ENCODE measurements around the gene PRELP.

The PRELP gene

DNA sequence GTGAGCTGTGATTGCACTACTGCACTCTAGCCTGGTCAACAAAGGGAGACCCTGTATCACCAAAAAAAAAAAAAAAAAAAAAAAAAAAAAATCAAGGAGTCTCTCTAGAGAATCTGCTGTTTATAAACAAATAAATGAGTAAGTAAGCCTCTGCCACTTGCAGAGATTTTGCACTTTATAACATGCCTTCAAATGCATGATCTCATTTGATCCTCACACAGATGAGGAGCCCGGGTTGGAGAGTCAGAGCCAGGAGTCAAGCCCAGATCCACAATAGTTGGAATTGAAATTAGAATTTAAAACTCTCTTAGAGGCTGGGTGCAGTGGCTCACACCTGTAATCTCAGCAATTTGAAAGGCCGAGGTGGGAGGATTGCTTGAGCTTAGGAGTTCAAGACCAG, 4.0 kb downstream of the PRELP start:
- DNase-seq, result peak; percentile 25

DNA sequence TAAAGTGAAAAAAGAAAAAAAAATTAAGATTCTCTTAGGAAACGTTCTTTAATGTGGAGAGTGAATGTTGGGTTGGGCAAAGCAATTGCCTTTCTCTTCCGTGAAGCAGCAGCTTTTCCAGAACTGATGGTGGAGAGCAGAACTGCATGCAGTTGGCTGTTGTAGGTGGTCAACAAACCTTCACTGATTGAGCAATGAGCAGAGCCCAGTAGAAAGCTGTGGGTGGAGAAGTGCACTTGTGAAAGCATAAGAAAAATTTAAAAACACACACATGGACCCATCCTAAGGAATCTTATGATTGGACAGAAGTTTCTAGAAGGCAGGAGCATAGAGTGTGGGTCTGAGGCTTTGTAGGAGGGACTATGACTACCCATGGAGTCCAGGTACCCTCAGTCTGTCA, 4.5 kb downstream of the PRELP start:
- peak; percentile 63 for DNase-seq

DNA sequence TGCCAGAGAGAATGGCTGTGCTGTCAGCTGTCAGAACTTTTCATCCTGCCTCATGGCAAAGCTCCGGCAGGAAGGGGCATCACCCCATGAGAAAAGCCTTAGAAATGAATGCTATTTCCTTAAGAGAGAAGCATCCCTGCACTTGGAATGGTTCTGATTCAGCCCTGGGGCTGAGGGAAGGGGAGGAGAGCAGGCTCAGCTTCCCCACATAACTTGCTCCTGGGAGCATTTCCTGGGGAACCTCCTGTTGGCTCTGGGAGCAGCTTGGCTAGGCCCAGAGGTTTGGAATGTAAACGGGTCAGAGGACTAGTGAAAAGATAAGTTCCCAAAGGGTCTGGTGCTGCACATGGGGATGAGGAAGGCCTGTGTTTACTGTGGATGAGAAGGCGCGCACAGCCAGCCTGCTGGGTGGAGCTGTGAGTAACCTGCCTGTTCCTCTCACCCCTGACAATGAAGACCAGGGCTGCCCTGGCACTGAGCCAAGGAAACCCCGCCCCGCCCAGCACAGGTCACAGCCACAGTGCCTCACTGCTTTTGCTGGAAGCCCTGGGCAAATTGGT, 5.0 kb downstream of the PRELP start:
- peak; percentile 97 for DNase-seq

DNA sequence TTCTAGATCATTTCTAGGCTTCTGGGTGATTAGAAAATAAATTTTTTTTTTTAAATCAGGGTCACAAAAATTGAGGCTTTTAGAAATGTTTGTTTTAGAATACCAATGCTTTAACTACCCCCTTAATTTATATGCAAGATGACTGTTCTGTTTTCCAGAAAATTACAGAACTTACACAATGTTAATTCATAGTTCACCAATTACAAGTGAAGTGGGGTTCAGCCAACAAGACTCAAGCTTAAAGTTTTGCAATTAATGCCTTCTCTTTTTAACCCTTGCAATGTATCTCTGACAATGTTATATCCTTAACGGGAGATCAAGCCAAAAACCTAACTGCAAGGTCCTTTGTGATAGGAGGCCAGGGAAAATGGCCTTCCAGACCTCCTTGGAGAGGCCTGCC, 5.6 kb downstream of the PRELP start:
- DNase-seq, result no peak

DNA sequence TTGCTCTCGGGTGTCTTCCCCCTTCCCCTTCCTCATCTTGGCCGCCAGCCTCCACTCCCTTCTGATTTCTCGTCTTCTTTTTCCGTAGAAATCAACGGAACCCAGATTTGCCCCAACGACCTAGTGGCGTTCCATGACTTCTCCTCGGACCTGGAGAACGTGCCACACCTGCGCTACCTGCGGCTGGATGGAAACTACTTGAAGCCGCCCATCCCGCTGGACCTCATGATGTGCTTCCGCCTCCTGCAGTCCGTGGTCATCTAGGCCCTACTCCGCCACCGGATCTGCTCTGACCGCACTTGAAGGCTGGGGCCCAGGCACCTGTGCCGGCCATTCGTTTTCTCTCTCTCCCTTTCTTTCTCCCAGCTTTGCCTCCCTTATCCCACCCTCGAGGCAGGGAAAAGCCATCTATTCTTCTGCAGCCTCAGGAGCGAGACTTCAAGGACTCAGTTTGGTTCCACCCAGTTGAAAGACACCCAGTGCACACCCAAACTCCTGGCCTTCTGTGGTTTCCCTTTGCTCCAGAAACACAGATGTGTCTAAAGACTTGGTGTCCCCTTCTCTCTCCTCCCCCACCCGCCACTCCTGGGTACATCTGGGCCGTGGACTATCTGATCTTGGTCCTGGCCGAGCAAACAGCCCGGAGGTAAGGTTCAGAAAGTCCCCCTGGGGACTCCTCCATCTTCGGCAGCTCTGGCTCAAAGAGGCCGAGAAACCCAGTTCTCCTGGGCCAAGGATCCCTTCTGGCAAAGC, 11.2 kb downstream of the PRELP start:
- no peak for DNase-seq

DNA sequence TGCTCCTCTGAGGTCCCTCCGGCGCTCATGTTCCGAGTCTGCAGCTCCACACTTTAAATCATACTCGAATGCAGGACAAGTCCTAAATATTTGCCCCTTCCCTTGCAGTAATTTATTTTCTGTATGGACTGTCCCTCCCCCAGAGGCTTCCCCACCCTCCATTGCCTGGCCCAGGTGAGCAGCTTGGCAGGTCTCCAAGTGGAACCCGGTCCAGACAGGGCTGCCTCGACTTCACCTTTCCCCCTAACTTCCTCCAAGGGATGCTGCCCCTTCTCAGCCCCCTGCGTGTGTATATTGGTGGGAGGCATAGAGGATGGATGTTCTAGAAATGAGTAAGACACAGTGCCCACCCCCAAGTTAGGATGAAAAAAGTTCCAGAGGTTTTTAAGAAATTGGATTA, 12.9 kb downstream of the PRELP start:
- DNase-seq, result no peak

DNA sequence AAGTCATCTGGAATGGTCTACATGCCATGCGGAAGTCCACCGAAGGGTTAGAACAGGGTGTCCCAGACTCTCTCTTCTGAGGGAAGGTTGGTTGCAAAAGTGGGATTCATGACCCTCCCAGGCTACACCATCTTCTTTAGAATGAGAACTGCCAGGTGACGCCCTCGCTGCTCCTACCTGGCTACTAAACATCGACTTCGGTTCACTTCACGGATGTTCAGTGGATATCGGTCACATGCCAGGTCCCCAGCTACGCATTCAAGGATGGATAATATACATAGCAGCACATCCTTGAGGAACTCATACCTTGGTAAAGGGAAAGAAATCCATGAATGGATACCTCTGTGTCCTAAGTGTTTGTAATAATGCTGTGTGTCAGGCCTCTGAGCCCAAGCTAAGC, 15.0 kb downstream of the PRELP start:
- no peak for DNase-seq

DNA sequence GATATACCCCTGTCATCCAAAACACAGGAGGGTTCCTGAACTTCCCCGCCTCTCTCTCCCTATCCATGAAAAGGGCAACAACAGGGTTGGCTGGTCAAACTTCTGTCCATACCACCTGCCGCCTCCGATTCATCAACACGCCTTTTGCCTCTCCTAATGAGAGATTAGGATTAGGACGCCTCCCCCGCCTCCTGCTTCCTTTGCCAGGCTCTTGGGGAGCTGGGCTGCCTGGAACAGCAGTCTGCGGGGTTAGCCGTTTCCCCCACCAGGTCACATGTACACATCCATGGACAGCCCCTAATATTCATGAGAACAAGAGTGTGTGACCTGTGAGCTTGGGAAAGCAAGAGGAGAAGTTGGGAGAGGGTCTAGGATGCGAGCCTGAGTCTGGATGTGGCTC, 16.1 kb downstream of the PRELP start:
- no peak for DNase-seq

DNA sequence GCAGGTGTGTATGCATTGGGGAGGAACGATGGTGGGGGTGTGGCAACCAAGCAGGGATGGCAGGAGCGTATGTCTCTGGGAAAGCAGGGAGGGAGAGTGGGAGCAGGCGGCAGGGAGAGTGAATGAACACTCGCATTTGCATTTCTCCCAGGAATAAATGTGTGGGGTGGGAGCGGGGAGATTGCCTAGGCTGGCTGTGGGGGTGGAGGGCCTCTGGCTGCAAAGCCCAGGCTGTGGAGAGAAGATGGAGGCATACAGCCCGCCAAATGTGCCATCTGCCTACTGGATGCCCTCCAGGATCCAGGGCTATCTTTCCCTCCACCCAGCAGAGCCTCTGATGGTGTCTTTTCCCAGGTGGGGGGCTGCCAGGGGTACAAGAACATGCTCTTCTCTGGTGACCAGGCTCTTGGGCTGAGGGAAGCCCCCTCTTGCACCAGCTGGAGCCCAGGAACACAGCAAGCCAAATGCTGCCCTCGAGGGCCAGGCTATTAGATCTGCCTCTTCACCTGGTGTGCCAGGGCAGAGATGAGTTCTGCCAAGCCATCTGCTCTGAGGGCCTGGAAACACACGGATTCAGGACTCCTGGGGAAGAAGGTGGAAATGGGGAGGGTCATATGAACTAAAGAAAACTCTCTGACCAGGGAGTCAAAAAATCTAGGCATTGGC, 16.6 kb downstream of the PRELP start:
- DNase-seq, result no peak

DNA sequence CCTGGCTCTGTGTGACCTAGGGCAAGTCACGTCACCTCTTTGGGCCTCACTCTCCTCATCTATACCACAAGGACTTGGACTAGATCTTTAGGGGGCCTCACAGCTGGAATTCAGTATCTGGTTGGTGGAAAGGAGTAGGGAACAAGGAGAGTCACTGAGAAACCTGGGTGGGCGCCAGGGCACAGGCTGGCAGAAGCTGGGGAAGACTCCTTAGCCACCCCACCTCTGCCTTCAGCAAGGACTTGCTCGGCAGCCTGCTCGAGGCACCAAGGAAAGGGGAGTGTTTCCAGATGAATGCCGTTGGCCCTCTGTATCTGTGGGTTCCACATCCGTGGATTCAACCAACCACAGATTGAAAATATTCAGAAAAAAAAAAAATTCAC, 17.1 kb downstream of the PRELP start:
- DNase-seq, result no peak

DNA sequence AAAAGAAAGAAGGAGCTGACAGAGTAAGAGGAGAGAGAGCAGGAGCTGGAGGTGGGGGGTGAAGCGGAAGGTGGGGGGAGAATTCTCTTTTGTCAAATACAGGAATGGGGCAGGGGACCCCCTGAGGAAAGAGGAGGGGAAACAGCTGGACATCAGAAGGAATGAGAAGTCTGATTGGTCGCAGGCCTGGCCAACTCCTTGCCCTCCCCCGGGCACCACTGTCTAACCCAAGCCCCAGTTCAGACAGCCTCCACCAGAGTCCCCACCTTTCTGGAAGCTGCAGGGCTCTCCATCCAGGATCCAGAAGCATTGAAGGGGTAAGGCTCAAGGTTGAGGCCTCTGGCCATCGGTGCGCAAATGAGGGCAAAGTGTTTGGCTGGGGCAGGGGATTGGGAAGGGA, 18.3 kb downstream of the PRELP start, which contains the start of gene OPTC:
Gene OPTC (plus strand): TSS at position 253 of the 400 bp plus-strand sequence. CDS start 1,853 bp downstream, outside the sequence.
- DNase-seq, result no peak

DNA sequence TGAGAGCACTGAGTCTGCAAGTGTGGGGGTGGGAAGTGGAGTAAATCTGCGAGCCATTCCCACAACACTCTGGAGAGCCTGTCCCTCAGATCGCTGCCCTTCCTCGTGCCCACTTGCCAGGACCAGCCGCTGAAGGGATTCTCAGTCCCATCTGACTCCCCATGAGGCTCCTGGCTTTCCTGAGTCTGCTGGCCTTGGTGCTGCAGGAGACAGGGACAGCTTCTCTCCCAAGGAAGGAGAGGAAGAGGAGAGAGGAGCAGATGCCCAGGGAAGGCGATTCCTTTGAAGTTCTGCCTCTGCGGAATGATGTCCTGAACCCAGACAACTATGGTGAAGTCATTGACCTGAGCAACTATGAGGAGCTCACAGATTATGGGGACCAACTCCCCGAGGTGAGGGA, 20.2 kb downstream of the PRELP start:
- DNase-seq, result no peak

DNA sequence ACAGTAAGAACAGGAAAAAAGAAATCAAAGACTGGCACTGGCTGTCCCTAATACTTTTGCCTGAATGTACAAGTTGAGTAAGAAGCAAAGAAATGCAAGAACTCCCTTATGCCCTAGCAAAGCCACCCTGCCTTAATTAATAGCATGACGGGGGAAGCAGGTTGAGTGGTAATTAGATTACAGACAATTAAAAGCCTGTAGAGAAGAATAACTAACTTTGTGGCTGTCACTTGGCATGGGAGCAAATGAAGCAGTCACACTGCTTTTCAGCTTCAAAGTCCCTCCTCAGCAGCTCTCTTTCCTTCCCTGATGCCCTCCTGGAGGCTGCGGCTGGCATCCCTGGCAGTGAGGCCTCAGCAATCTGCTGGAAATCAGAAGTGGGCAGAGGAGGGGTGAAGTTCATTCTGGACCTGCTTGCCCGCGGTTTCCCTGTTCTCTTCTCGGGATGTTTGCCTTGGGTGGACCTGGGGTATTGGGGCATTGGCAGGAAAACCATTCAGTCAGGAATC, 21.7 kb downstream of the PRELP start:
- DNase-seq, result no peak

DNA sequence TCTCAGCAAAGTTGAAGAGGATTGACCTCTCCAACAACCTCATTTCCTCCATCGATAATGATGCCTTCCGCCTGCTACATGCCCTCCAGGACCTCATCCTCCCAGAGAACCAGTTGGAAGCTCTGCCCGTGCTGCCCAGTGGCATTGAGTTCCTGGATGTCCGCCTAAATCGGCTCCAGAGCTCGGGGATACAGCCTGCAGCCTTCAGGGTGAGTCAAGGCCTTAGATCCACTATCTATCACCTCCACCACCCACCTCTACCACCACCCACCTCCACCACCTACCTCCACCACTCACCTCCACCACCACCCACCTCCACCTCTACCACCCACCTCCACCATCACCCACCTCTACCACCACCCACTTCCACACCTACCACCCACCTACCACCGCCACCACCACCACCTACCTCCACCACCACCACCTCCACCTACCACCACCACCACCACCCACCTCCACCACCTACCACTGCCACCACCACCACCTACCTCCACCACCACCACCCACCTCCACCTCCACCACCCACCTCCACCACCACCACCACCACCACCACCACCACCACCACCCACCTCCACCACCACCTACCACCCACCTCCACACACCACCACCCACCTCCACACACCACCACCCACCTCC, 24.2 kb downstream of the PRELP start:
- DNase-seq, result no peak

DNA sequence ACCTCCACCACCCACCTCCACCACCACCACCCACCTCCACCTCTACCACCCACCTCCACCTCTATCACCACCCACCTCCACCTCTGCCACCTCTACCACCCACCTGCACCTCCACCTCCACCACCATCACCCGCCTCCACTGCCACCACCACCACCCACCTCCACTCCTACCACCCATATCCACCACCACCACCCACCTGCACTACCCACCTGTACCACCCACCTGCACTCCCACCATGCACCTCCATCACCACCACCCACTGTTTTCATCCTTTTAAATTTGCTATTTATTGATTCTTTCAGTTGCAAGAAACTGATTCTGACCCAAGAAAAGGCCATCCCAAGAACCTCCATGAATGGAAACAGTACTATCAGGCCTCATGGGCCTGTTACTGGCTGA, 24.7 kb downstream of the PRELP start:
- no peak for DNase-seq

DNA sequence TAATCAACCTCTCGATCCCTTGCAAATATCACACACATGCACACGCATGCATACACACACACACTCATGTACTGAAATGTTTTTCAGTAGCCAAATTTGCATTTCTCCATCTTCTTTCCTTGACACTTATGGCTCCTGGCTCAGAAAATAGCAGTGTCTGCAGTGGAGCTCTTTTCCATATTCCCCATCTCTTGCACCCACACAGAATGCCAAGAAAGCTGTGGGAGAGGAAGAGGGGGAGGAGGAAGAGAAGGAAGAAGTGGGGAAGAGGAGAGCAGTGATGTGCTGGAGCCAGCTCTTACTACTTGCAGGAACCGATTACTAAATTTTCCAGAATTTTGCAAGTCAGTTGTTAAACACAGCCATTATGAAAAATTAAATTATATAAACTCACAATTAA, 28.2 kb downstream of the PRELP start:
- DNase-seq, result no peak

DNA sequence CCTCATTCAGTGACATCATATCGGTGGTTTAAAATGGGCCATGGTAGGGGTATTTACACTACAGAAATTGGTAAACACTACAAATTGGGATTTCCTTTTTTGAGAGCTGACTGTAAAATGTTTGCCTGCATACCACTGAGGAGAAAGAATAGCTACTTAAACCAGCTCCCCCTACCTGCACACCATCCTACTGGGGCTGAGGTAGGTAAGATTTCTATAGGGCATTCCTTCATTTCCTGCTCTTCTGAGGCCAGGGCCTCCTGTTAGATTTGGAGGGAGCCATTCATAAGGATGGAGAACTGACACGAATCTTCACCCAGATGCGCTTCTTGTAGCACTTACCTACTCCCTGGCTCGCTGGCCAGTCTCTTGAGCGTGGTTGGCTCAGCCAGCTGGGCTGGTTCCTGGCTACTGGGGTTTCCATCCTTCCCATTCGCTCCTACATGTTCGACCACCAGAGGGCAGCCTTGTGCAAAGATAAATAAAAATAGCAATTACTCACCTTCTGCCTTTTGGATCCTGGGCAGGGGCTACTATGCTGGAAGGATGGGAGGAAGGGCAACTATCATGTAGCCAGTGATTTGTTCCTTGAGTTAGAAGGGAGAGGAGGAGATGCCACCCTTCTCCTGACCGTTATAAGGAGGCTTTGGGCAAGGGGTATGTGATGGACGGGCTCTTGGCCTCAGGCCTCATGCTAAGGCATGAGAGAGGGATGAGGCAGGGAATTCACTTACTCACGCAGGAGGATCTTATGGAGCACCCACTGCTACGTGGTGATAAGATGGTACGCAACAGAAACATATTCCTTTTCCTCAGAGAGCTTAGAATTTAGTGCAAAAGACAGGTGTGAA, 29.0 kb downstream of the PRELP start:
- peak; percentile 84 for DNase-seq

DNA sequence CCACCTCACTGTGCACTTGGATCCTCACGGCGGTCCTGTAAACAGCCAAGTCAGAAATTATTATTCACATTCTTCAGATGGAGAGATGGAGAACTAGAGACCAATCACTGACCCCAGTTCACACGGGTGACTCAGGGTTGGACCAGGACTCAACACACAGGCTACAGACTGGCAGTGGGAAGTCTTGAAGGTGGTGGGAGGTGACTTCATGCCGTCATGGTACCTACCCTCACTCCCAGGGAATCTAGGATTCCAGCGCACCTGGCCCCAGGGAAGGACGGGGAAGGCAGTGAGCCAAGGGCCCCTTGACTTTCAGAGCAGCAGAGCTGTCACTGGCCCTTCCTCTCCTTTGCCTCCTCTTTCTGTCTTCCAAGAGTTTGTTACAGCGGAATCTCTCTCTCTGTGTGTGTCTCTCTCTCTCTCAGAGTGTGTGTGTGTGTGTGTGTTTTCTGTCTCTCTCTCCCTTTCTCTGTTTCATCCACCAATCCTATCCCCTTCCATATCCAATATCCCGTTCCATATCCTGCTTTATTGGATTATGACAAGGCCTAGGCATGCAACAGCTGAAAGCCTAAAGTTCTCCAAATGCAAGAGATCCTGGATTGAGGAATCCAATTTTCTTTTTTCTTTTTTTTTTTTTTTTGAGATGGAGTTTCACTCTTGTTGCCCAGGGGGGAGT, 30.1 kb downstream of the PRELP start:
- peak; percentile 26 for DNase-seq

DNA sequence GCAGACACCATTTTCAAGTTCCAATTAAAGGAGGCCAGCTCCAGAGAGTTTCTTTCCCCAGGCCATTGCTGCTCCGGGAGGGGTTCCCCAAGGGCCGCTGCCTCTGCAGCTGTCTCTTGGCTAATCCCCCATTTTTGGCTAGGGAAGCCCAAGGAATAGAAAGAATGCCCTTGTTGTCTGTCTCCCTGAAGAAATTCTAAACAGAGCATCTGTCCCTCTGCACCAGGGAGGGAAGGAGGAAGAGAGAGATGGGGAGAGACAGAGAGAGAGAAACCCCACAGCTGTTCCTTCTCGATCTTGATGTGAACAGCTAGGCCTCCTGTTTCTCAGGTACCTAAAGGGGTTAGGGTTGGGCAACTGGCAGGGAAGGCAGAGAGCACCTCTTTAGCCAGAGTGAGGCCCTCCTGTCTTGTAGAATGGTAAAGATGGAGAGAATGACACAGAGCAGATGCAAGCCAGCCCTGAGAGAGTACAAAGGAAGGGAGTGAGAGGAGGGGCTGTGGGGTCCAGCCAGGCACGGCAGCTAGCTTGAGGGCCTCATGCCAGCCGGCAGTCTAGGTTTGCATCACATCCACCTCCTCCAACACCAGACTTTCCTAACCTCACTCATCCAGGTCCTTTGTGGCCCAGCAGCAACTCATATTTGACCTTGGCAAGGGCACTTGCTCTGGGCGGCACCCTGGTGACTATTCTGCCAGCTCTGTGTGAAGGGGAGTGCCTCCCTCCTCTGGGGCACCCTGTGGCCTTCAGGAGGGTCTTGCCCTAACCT, 31.4 kb downstream of the PRELP start:
- no peak for DNase-seq

DNA sequence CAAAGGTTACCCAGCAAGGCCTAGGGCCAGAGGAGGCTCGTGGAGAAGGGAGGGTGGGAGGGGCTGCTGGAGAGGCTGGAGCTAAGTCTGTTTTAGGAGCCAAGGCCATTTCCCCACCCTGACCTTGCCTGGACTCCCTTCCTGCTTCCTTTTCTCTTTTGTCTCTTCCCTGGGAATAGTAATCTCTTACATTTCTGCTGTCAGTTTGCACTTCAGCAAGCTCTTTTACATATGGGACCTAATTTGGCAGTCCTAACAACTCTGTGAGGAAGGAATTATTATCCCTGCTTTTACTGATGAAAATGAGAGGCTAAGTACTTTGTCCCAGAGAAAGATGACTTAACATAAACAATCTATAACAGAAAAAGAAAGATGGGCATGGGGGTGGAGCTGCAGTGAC, 32.2 kb downstream of the PRELP start:
- no peak for DNase-seq

DNA sequence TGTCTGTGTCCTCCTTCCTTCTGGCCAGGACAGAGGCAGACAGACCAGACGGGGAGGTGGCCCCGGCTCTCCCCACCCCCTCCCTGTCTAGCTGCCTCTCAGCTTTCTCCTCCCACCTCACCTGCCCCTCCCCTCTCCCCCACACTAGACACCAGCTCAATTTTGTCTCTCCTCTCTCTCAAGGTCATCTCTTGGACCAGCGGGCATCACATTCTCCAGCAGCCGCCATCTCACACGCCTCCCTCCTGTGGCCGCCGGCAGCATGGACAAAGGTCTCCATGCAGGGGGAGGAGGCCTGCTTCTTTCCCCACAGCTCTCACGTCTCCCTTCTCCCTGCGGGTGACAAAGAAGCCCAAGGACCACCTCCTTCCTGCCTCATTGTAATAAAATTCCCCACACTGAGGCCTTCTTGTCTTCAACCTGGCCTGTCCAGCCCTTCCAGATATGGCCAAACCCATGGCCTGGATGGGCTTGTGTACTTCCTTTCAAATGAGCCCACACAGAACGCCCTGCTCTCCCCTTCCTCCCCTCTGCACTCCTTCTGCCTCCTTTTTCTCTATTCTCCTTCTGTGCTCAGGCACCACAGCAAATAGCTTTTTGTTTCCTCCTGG, 33.0 kb downstream of the PRELP start:
- no peak for DNase-seq

All from EL (cell line).